Measurements from ENCODE around the gene RXRA. TPM values are rescaled to one million over a fixed set of nuclear protein-coding genes. Genes with fewer than 3 reads are reported as not detected.

Gene RXRA
- total and polyA plus RNA-seq, 10 of the 15 experiments (the other 5 are each of a cell fraction or from before 2014, with no cell fraction given): 0.89 to 36.8 (median 11.1) TPM

DNA sequence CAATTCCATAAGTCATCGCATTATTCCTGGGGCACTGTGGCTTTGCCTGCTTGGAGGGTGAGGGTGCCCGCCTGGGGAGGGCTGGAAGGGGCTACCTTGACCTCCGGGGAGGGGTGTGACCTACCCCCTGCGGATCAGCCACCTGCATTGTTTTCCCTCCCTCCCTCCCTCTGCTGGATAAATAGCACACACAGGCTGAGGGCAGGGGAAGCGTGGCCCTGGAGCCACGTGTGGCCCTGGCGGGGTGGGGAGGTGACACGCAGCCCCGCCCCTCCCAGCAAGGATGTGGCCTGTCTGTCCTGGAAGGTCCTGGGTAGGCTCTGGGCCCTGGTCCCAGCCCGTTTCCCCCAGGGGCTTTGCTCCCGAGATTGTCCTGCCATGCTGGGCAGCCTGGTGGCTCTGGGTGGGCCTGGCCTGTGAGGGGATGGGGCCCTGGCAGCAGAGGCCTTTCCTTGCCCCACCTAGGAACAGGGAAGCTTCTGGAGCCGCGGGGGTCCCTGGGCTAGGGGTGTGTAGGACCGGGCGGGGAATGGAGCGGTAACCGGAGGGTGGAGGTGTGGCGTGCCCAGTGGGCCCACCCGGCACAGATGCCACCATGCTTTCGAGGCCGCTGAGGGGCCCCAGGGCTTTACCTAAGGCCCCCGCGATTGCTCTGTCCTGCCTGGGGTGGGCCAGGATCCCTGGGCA lies 33.4 kb downstream of the RXRA start:
- ChIA-PET POLR2A (no interaction called here), CTCF (interaction anchor here (1.7 kb wide), 1 partner anchor 189 kb away, joined by 4 read pairs; no protein-coding TSS in a partner anchor), RAD21 (ENCODE audit: unreplicated experiment) (no interaction called here), SMC1A (ENCODE audit: uncharacterized antibody, unreplicated experiment) (interaction anchor here (1.0 kb wide), 1 partner anchor 84 kb away, joined by 4 read pairs; no protein-coding TSS in a partner anchor)
- Histone ChIP-seq H3K79me2 (ENCODE audit: control insufficient read depth, insufficient read depth, low read length) (no peaks in the 10 kb centered on the region), H3K27me3 (replicated peaks in 1 of 2; ENCODE audit: control insufficient read depth in 2 of 2, insufficient read depth in 2 of 2, low read length in 1 of 2) (no peaks in the 10 kb centered on the region), H3K9me3 (replicated peaks; ENCODE audit: control insufficient read depth, insufficient read depth, low read length) (no peaks in the 10 kb centered on the region), H3K4me3 (no peak overlapping the region), H3K36me3 (ENCODE audit: control insufficient read depth in 2 of 2, insufficient read depth in 2 of 2, low read length in 1 of 2) (no peaks in the 10 kb centered on the region), H3K27ac (ENCODE audit: control insufficient read depth, insufficient read depth) (no peak overlapping the region), H4K20me1 (ENCODE audit: control insufficient read depth, insufficient read depth) (no peaks in the 10 kb centered on the region), H3K4me1 (ENCODE audit: control insufficient read depth, insufficient read depth, low read length) (no peaks in the 10 kb centered on the region), H2AFZ (ENCODE audit: control insufficient read depth, low read depth, low read length) (no peak overlapping the region), H3K9ac (ENCODE audit: control insufficient read depth, insufficient read depth, low read length) (no peak overlapping the region), H3K4me2 (ENCODE audit: control insufficient read depth, insufficient read depth) (no peak overlapping the region)
- WGBS (ENCODE audit: insufficient coverage, insufficient replicate concordance, low lambda C conversion rate, missing lambda C conversion rate): 55% methylated on average over 22 of the region's 23 CpGs
- DNase-seq (ENCODE audit: low read depth, low spot score): no peak
- no peak for FAIRE-seq
- intact Hi-C loops (cut with micrococcal nuclease; ENCODE audit: unreplicated experiment): no loop called here
- no TSS peak for BruUV-seq (replicated peaks)
- in situ Hi-C loops (cut with MboI): no loop called here
- no peak for ATAC-seq
- no peak for TF ChIP-seq ZNF217 (IDR thresholded peaks at IDR 0.05)
- no peak for TF ChIP-seq CBX5 (IDR thresholded peaks at IDR 0.05; ENCODE audit: low read depth)
- TF ChIP-seq STAT3 (IDR thresholded peaks at IDR 0.05; ENCODE audit: low read depth, low read length): no peak
- TF ChIP-seq POLR2AphosphoS2 (IDR thresholded peaks at IDR 0.05; ENCODE audit: low read depth, low read length): no peak
- TF ChIP-seq CHD1 (IDR thresholded peaks at IDR 0.05; ENCODE audit: low read depth, low read length): no peak
- TF ChIP-seq, protein P1, sequence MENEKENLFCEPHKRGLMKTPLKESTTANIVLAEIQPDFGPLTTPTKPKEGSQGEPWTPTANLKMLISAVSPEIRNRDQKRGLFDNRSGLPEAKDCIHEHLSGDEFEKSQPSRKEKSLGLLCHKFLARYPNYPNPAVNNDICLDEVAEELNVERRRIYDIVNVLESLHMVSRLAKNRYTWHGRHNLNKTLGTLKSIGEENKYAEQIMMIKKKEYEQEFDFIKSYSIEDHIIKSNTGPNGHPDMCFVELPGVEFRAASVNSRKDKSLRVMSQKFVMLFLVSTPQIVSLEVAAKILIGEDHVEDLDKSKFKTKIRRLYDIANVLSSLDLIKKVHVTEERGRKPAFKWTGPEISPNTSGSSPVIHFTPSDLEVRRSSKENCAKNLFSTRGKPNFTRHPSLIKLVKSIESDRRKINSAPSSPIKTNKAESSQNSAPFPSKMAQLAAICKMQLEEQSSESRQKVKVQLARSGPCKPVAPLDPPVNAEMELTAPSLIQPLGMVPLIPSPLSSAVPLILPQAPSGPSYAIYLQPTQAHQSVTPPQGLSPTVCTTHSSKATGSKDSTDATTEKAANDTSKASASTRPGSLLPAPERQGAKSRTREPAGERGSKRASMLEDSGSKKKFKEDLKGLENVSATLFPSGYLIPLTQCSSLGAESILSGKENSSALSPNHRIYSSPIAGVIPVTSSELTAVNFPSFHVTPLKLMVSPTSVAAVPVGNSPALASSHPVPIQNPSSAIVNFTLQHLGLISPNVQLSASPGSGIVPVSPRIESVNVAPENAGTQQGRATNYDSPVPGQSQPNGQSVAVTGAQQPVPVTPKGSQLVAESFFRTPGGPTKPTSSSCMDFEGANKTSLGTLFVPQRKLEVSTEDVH (IDR thresholded peaks at IDR 0.05; ENCODE audit: low read depth, partially characterized antibody): no peak

Measured in GM12878 (cell line).